Kidney epithelial cell (primary cell): Measurements from ENCODE around the gene CDKAL1. TPM values are rescaled to one million over a fixed set of nuclear protein-coding genes. Genes with fewer than 3 reads are reported as not detected.

Source experiments
- DNase-seq: peaks from one replicate; pipeline ENCODE4 v3.0.0-alpha.2; 2010; ENCODE audit warnings: low read depth
- H3K27me3 ChIP-seq: 2 replicates; pipeline ENCODE4 v1.6.0; 2011; ENCODE audit warnings: low read length; ENCODE audit not compliant: control insufficient read depth, insufficient read depth
- H3K36me3 ChIP-seq: 2 replicates; pipeline ENCODE4 v1.5.1; 2011; ENCODE audit warnings: low read length; ENCODE audit not compliant: control insufficient read depth, insufficient read depth
- H3K4me3 ChIP-seq: 2 replicates; pipeline ENCODE4 v1.5.1; 2011; ENCODE audit warnings: low read depth, mild to moderate bottlenecking, control low read depth, low read length
- total RNA-seq: library from RNA; depleted of rRNA; stranded (reverse); fragments of >200 nt; gene quantifications from 2 replicates; pipeline ENCODE4 v1.2.3, GENCODE V29; 2015
- TF ChIP-seq, protein P1 (sequence below): IDR thresholded peaks from 2 replicates; pipeline ENCODE4 v1.5.1; 2011; ENCODE audit warnings: mild to moderate bottlenecking, moderate library complexity, low read length, control low read depth, inconsistent platforms; ENCODE audit not compliant: insufficient read depth, poor library complexity, severe bottlenecking

Gene CDKAL1
- total RNA-seq, 1 donor from 2014 or later, result 15.0 TPM

GRCh38 chr6:20693466-20694063 is 159.3 kb downstream of the CDKAL1 start:
- no peak for DNase-seq

DNA sequence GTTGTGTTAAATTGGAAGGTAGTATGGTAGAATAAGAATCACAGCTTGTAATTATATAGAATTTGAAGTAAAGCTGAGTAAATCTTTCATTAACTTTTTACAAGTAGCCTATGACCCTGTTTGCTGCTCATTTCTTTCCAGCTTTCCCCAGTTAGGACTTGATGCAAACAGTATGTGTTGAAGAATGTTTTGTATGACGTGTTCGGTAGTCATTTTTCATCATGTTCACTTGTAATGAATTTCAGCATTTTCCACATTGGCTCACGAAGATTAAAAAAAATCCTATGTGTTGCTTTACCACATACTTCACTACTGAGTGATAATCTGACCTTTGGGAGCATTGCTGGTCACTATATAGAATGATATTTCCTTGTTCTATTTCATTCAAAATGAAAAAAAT is 162.4 kb downstream of the CDKAL1 start:
- TF ChIP-seq, protein P1, sequence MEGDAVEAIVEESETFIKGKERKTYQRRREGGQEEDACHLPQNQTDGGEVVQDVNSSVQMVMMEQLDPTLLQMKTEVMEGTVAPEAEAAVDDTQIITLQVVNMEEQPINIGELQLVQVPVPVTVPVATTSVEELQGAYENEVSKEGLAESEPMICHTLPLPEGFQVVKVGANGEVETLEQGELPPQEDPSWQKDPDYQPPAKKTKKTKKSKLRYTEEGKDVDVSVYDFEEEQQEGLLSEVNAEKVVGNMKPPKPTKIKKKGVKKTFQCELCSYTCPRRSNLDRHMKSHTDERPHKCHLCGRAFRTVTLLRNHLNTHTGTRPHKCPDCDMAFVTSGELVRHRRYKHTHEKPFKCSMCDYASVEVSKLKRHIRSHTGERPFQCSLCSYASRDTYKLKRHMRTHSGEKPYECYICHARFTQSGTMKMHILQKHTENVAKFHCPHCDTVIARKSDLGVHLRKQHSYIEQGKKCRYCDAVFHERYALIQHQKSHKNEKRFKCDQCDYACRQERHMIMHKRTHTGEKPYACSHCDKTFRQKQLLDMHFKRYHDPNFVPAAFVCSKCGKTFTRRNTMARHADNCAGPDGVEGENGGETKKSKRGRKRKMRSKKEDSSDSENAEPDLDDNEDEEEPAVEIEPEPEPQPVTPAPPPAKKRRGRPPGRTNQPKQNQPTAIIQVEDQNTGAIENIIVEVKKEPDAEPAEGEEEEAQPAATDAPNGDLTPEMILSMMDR, result no peak
- Histone ChIP-seq H3K4me3 (no peak overlapping the region), H3K27me3 (no peaks in the 10 kb centered on the region), H3K36me3 (no peaks in the 10 kb centered on the region)
- no peak for DNase-seq

More at GRCh38 chr6:20693466-20694063, 159.3 kb downstream of the CDKAL1 start:
- Histone ChIP-seq H3K4me3 (no peak overlapping the region), H3K36me3 (no peaks in the 10 kb centered on the region), H3K27me3 (no peaks in the 10 kb centered on the region)
- TF ChIP-seq, protein P1, result no peak

DNA sequence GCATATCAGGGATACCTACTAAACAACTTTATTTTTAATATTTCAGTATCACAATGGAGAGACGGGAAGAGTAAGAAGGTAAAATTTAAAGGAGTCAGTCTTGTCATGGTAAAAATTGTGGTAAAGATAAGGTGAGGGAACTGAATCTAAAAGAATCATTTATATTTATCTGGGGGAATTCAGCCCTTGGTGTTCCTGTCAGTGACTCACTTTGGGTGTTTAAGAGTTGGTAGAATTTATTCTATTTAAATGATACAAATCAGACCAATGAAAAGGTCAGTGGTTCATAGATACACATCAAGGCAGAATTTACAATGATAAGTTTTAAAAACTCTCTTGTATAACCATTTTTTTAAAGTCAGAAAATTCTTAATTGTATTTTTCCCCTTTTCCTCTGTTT is 164.4 kb downstream of the CDKAL1 start:
- DNase-seq, result no peak
- no peaks in the 10 kb centered on the region for H3K27me3 ChIP-seq
- no peaks in the 10 kb centered on the region for H3K36me3 ChIP-seq
- no peak overlapping the region for H3K4me3 ChIP-seq
- TF ChIP-seq, protein P1, result no peak

- Histone ChIP-seq H3K27me3 (no peaks in the 10 kb centered on the region), H3K36me3 (no peaks in the 10 kb centered on the region), H3K4me3 (no peak overlapping the region)
- TF ChIP-seq, protein P1, result no peak
- DNase-seq, result no peak
Observed at GRCh38 chr6:20699402-20699801, 165.1 kb downstream of the CDKAL1 start.

- Histone ChIP-seq H3K36me3 (no peaks in the 10 kb centered on the region), H3K27me3 (no peaks in the 10 kb centered on the region), H3K4me3 (no peak overlapping the region)
- DNase-seq, result no peak
- TF ChIP-seq, protein P1, result no peak
Observed at GRCh38 chr6:20700375-20700774, 166.1 kb downstream of the CDKAL1 start.

DNA sequence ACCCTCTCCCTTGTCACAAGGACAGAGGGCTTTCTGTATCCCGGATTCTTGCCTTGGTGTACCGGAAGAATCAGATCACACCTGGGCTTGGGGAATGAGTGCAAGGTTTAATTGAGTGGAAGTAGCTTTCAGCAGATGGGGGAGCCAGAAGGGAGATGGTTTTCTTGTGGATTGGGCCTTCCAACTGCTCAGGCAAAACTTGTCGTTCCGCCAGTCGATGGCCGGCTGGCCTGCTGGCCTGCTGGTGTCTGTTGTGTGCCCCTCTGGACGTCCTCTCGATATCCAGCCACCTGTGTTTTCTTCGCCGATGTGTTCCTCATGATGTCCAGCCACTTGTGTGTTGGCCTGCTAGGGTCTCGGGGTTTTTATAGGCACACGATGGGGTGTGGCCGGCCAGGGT is 168.1 kb downstream of the CDKAL1 start:
- TF ChIP-seq, protein P1, result no peak
- H3K4me3 ChIP-seq, result no peak overlapping the region
- no peaks in the 10 kb centered on the region for H3K27me3 ChIP-seq
- no peak for DNase-seq
- no peaks in the 10 kb centered on the region for H3K36me3 ChIP-seq
